ENCODE results near the gene HELZ. TPM values are rescaled to one million over a fixed set of nuclear protein-coding genes. Genes with fewer than 3 reads are reported as not detected.
"Not testable (repeated sequence)": the region's sequence is repeated elsewhere in the genome, so short reads cannot be mapped to it uniquely, and the experiment has no call there.

The HELZ gene
- total RNA-seq, 1 donor = 89.8 TPM

GRCh38 chr17:67265436-67266019 is 20.5 kb upstream of the HELZ start:
- no peak for DNase-seq (ENCODE audit: low read depth)
- TF ChIP-seq CTCF (IDR thresholded peaks at IDR 0.05; ENCODE audit: insufficient read depth, low read depth, low read length) = no peak

GRCh38 chr17:67262435-67263117 is 17.6 kb upstream of the HELZ start:
- H3K4me3 ChIP-seq (ENCODE audit: low read depth, low read length) = no peak overlapping the region
- peak; percentile 78 for DNase-seq (ENCODE audit: low read depth)
- no peak for TF ChIP-seq CTCF (IDR thresholded peaks at IDR 0.05; ENCODE audit: insufficient read depth, low read depth, low read length)

More at GRCh38 chr17:67265436-67266019, 20.5 kb upstream of the HELZ start:
- no peak overlapping the region for H3K4me3 ChIP-seq (ENCODE audit: low read depth, low read length)

GRCh38 chr17:67260170-67260987 is 15.4 kb upstream of the HELZ start:
- TF ChIP-seq CTCF (IDR thresholded peaks at IDR 0.05; ENCODE audit: insufficient read depth, low read depth, low read length) = no peak
- H3K4me3 ChIP-seq (ENCODE audit: low read depth, low read length) = no peak overlapping the region
- peak; percentile 94 for DNase-seq (ENCODE audit: low read depth)

GRCh38 chr17:67258821-67259468 is 13.9 kb upstream of the HELZ start:
- no peak overlapping the region for H3K4me3 ChIP-seq (ENCODE audit: low read depth, low read length)
- no peak for TF ChIP-seq CTCF (IDR thresholded peaks at IDR 0.05; ENCODE audit: insufficient read depth, low read depth, low read length)
- DNase-seq (ENCODE audit: low read depth) = no peak

GRCh38 chr17:67256075-67256732 is 11.2 kb upstream of the HELZ start:
- TF ChIP-seq CTCF (IDR thresholded peaks at IDR 0.05; ENCODE audit: insufficient read depth, low read depth, low read length) = no peak
- H3K4me3 ChIP-seq (ENCODE audit: low read depth, low read length) = no peak overlapping the region
- DNase-seq (ENCODE audit: low read depth) = no peak

GRCh38 chr17:67253384-67253783 is 8.4 kb upstream of the HELZ start:
- TF ChIP-seq CTCF (IDR thresholded peaks at IDR 0.05; ENCODE audit: insufficient read depth, low read depth, low read length) = no peak
- DNase-seq (ENCODE audit: low read depth) = peak; percentile 65
- H3K4me3 ChIP-seq (ENCODE audit: low read depth, low read length) = no peak overlapping the region

- DNase-seq (ENCODE audit: low read depth); H3K4me3 ChIP-seq (ENCODE audit: low read depth, low read length): not testable (repeated sequence)
These were observed 6.6 kb upstream of the HELZ start for GRCh38 chr17:67251586-67251985.

Measured in fibroblast of villous mesenchyme (primary cell).